Activated CD8-positive, alpha-beta memory T cell treated with anti-CD3 and anti-CD28 coated beads, Interleukin-2, amount 50 U/mL, for 48 hours (primary cell): ENCODE measurements around the gene ARL4C.

Experiments used
- DNase-seq: peaks from one replicate; pipeline ENCODE4 v3.0.0-alpha.2; 2020

Gene ARL4C

GRCh38 chr2:234497594-234498235, 834 bp upstream of the ARL4C start:
- DNase-seq = no peak

- DNase-seq = peak; percentile 75
Measured at GRCh38 chr2:234496055-234496834, 636 bp downstream of the ARL4C start.

- DNase-seq = no peak
Measured at GRCh38 chr2:234495251-234496054, 1.4 kb downstream of the ARL4C start.

- DNase-seq = no peak
Measured at GRCh38 chr2:234494361-234495250, 2.3 kb downstream of the ARL4C start.

GRCh38 chr2:234493796-234494195, 3.1 kb downstream of the ARL4C start:
- no peak for DNase-seq

- no peak for DNase-seq
Measured at GRCh38 chr2:234492717-234493485, 4.0 kb downstream of the ARL4C start.

GRCh38 chr2:234491897-234492296, 5.0 kb downstream of the ARL4C start:
- DNase-seq = no peak

GRCh38 chr2:234491281-234491680, 5.6 kb downstream of the ARL4C start:
- DNase-seq = no peak

- DNase-seq = no peak
Measured at GRCh38 chr2:234490271-234491091, 6.4 kb downstream of the ARL4C start.

GRCh38 chr2:234488913-234489451, 7.9 kb downstream of the ARL4C start:
- DNase-seq = peak; percentile 74

GRCh38 chr2:234488486-234488885, 8.4 kb downstream of the ARL4C start:
- DNase-seq = no peak

- no peak for DNase-seq
Measured at GRCh38 chr2:234487356-234487755, 9.5 kb downstream of the ARL4C start.

GRCh38 chr2:234483568-234484251, 13.2 kb downstream of the ARL4C start:
- peak; percentile 83 for DNase-seq

- no peak for DNase-seq
Measured at GRCh38 chr2:234481301-234481700, 15.6 kb downstream of the ARL4C start.

- no peak for DNase-seq
Measured at GRCh38 chr2:234480337-234480736, 16.5 kb downstream of the ARL4C start.

- DNase-seq = no peak
Measured at GRCh38 chr2:234479465-234479864, 17.4 kb downstream of the ARL4C start.

- peak; percentile 52 for DNase-seq
Measured at GRCh38 chr2:234478121-234478858, 18.6 kb downstream of the ARL4C start.

GRCh38 chr2:234476766-234477165, 20.1 kb downstream of the ARL4C start:
- no peak for DNase-seq

- DNase-seq = no peak
Measured at GRCh38 chr2:234474654-234475053, 22.2 kb downstream of the ARL4C start.
